Cardiac fibroblast (primary cell): ENCODE data around the gene LINC01488.

Experiments
- DNase-seq, 2 donors: peaks; one replicate each; pipeline versions ENCODE4 v3.0.0 to v3.0.0-alpha.2; 2010; ENCODE audit warnings: low read depth in 2 of 2
- H3K4me3 ChIP-seq, 2 donors: replicated peaks in 1 of 2; 1 replicate in 1 of 2; 2 replicates in 1 of 2; pipeline ENCODE4 v1.5.1; 2011; ENCODE audit warnings: low read depth in 2 of 2, low read length in 2 of 2, mild to moderate bottlenecking in 2 of 2, moderate library complexity in 1 of 2
- TF ChIP-seq, protein P1 (sequence below): IDR thresholded peaks from one replicate; pipeline ENCODE4 v1.5.1; 2011; ENCODE audit warnings: low read depth, mild to moderate bottlenecking, low read length, inconsistent platforms

The LINC01488 gene

DNA sequence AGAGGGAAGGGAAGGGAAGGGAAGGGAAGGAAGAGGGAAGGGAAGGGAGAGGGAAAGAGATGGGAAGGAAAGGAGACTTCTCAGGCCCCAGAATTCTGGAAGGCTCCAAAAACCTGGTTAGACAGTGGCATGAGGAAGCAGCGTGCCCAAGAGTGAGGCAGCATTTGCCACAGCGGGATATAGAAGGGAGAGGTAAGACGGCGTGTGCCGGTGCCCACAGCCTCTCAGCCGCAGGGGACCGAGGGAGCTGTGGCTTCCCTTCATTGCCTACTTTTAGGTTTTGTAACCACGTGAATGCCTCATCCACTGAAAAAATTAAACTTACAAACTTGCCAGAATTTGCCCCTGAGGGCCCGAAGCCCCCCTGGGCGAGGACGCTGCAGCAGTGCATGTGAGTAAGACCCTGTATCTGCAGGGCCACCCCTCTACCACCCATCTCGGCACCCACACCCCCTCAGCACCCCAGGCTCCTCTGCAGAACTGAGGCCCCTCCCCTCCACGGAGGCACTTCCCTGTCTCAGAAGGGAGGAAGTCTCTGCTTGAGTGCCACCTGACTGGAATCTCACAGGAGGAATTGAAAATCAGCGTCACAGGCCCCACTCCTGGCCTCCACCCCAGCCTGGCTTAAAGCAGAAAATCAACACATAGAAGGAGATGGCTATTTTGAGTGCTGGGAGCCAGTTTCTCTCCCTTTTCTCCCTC, 58.1 kb downstream of the LINC01488 start:
- DNase-seq, result no peak
- TF ChIP-seq, protein P1, sequence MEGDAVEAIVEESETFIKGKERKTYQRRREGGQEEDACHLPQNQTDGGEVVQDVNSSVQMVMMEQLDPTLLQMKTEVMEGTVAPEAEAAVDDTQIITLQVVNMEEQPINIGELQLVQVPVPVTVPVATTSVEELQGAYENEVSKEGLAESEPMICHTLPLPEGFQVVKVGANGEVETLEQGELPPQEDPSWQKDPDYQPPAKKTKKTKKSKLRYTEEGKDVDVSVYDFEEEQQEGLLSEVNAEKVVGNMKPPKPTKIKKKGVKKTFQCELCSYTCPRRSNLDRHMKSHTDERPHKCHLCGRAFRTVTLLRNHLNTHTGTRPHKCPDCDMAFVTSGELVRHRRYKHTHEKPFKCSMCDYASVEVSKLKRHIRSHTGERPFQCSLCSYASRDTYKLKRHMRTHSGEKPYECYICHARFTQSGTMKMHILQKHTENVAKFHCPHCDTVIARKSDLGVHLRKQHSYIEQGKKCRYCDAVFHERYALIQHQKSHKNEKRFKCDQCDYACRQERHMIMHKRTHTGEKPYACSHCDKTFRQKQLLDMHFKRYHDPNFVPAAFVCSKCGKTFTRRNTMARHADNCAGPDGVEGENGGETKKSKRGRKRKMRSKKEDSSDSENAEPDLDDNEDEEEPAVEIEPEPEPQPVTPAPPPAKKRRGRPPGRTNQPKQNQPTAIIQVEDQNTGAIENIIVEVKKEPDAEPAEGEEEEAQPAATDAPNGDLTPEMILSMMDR, result no peak
- no peak overlapping the region for H3K4me3 ChIP-seq

DNA sequence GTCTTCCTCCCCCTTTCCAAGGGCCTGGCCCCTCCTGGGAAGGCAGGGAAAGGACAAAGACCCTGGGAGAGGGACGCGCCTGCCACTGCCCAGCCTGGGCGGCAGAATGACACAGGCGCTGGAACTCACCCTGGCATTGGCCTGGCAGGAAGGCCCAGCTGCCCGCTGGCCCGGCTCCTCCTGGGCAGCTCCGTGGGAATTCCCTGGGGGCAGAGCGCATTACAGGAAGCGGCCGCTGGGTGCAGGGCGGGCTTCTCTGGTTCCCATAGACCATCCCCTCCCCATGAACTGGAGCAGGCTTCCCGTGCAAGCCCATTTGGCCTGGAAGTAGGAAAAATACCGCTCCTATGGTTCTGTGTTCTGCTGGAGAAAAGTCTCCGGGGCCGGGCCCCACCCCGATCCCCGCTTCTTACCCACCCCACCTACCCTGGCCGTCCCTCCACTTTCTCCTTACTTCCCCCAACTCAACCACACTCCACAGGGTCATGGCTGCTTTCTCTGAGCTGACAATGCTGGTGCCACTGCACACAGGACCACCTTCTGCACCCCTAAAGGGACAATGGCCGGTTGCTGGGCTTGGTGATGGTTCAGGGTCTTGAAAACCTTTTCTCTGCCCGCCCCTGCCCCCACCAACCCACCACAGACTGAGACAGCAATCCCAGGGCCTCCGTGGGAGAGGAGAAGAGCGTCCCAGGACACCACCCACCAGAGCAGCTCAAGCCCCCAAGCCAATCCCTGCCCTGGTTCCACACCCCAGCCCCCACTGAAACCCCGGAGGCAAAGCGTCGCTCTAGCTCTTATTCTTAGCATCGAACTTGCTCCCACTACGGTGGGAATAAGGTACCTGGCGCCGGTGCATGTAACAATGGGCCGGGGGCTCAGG, 58.9 kb downstream of the LINC01488 start:
- peak in 1 of 2 donors; percentile 26 for DNase-seq
- TF ChIP-seq, protein P1, result peak; percentile 19
- no peak overlapping the region for H3K4me3 ChIP-seq

DNA sequence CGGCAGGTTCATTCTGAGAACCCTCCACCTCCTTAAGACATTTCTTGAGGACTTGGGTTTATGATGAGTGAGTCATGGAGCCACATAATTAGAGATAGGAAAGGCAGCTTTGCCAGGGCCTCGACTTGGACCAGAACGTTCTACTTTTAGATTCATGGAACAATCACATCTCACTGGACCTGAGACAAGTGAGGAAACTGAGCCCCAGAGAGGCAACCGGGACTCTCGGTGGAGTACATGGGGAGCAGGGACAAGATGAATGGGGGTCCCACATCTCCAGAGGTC, 59.5 kb downstream of the LINC01488 start:
- no peak overlapping the region for H3K4me3 ChIP-seq
- no peak for DNase-seq
- TF ChIP-seq, protein P1, result no peak

DNA sequence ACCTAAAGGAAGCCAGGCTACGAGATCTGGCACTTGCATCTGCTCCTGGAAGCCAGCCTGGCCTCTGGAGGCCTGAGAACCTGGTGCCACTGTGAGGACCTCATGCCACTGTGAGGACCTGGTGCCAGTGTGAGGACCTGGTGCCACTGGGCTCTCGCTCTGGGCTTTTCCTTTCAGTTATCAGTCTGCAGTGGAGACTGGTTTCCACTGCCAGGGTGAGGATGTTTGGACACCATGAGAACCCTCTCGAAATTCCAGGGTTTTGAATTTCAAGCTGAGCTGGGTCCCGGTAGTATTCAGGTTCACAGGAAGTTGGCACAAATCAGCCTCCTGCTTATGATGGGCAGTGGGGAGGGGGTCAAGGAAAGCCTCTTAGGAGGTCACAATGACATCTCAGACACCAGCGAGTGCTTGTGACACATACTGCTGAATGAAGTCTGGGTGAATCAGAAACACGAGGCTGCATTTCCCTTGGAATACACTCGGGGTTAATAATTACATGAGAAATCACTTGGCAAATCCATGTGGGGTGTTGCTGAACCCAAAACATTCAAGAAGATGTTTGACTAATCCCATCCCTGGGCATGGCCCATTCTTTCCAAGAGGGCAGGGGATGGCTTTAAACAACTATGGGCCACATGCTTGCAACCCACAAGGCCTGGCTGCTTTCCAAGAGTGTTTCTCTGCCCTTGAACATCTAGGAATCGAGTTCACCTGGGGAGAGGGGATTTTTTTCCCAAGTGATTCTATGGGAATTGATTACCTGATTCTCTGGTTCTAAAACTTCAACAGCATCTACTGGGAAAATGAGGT, 60.2 kb downstream of the LINC01488 start:
- TF ChIP-seq, protein P1, result no peak
- DNase-seq, result peak; percentile 6 to 48
- H3K4me3 ChIP-seq, result no peak overlapping the region

DNA sequence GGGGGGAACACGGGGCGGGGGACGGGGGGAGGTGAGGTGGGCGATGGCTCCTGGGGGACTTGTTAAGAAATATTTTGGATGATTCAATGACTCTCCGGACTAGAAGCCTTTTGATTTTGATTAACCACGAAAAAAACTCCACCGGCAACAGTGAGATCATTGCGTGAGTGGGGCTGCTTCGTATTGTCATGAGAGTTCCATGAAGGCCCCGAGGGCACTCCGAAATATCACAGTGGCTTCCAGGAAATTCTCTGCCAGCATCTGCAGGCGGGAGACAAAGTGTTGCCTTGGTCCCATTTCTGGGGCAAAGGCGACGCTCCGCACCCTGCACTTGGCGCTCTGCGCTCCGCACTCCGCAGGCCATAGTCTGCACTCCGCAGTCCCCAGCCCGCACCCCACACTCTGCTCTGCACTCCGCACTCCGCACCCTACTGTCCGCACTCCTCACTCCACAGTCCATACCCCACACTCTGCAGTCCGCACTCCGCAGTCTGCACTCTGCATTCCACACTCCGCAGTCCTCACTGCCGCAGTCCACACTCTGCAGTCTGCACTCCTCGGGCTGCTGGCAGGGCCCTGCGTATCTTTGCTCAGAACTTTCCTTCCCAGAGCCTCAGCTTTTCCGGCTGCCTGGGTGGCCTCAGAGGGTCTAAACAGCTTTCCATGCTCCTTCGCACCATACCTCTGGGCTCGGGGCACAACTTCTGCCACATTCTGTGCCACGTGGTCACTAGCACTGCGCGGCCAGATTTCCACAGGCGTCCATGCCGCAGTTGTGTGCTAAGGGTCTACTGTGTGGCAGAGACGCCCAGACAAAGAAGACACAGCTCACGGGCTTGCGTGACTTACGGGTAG, 61.1 kb downstream of the LINC01488 start:
- no peak overlapping the region for H3K4me3 ChIP-seq
- TF ChIP-seq, protein P1, result no peak
- no peak for DNase-seq
